Esophagus squamous epithelium (tissue), 5 donors: Measurements from ENCODE around the gene SGK1. TPM values are rescaled to one million over a fixed set of nuclear protein-coding genes. Genes with fewer than 3 reads are reported as not detected.
"Not testable (repeated sequence)": the region's sequence is repeated elsewhere in the genome, so short reads cannot be mapped to it uniquely, and the experiment has no call there.

Source experiments
- DNase-seq: peaks from one replicate; lab custom pipeline; 2025; lab: John Stamatoyannopoulos, UW
- H3K27ac ChIP-seq, 4 donors: fragments of 200-600 bp; sonication (generic); one replicate each; pipeline ENCODE4 v1.5.1; 2016 to 2019; ENCODE audit warnings: mild to moderate bottlenecking in 1 of 4
- H3K27me3 ChIP-seq, 4 donors: fragments of 200-600 bp; sonication (generic); 1 replicate in 3 of 4; 2 replicates in 1 of 4; pipeline versions ENCODE4 v1.5.1 to v1.6.0; 2017 to 2021; ENCODE audit warnings: antibody characterized with exemption in 1 of 4
- H3K36me3 ChIP-seq, 3 donors: fragments of 200-600 bp; sonication (generic); one replicate each; pipeline ENCODE4 v1.5.1; 2016 to 2019
- H3K4me1 ChIP-seq, 3 donors: fragments of 200-600 bp; sonication (generic); one replicate each; pipeline ENCODE4 v1.5.1; 2017 to 2019
- H3K4me3 ChIP-seq, 4 donors: fragments of 200-600 bp; sonication (generic); 1 replicate in 3 of 4; 2 replicates in 1 of 4; pipeline ENCODE4 v1.5.1; 2016 to 2019; ENCODE audit warnings: mild to moderate bottlenecking in 2 of 4, moderate library complexity in 1 of 4
- H3K9me3 ChIP-seq, 3 donors: fragments of 200-600 bp; sonication (generic); one replicate each; pipeline ENCODE4 v1.5.1; 2016 to 2019
- POLR2A ChIP-seq, 4 donors: fragments of 450-650 bp; IDR thresholded peaks; one replicate each; pipeline ENCODE4 v1.6.1; 2017; ENCODE audit warnings: antibody characterized with exemption in 4 of 4, mild to moderate bottlenecking in 4 of 4, moderate library complexity in 3 of 4
- WGBS, 2 donors: methylation state at CpG; one replicate each; pipeline ENCODE4 v1.1.5; 2018; 5-methylcytosine and 5-hydroxymethylcytosine counted together
- intact Hi-C: fragments of 100-400 bp; cut with DNase I; formaldehyde crosslinking; loops from one replicate; pipeline ENCODE4 v1.15.0; 2022
- total RNA-seq, 4 donors: library from RNA; depleted of rRNA; stranded (reverse); fragments of >200 nt; gene quantifications; one replicate each; pipeline ENCODE4 v1.1.0, GENCODE V29; 2016
- TF ChIP-seq, protein P1 (sequence below), 6 experiments: fragments of 450-650 bp in 4 of 6; fragments of 200-600 bp in 2 of 6; sonication (generic) in 2 of 6; IDR thresholded peaks; one replicate each; pipeline ENCODE4 v1.5.1; 2016 to 2019; ENCODE audit warnings: antibody characterized with exemption in 6 of 6, mild to moderate bottlenecking in 4 of 6, moderate library complexity in 4 of 6
- donor health status: DM: yes; HTN: yes; CAD: no.

Gene SGK1
- total RNA-seq, 4 donors from 2014 or later: 93.8 to 170 (median 154) TPM

DNA sequence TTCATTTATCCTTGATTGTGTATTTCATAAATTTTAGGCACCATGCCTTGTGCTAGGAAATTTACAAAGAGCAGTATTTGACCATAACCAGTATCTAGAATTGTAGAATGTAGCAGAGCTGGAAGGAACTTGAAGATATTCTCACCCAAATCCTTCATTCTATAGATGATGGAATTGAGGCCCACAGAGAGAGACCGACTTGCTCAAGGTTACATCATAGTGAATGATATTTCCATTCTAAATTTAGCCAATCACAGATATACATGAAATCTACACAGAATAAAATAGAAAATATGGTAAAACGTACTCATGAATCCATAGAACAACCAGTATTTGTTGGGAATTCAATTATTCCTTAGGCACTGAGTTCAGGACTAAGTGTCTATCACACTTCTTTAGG, 10.9 kb upstream of the SGK1 start:
- no peak for TF ChIP-seq POLR2A (IDR thresholded peaks at IDR 0.05)
- TF ChIP-seq, protein P1, sequence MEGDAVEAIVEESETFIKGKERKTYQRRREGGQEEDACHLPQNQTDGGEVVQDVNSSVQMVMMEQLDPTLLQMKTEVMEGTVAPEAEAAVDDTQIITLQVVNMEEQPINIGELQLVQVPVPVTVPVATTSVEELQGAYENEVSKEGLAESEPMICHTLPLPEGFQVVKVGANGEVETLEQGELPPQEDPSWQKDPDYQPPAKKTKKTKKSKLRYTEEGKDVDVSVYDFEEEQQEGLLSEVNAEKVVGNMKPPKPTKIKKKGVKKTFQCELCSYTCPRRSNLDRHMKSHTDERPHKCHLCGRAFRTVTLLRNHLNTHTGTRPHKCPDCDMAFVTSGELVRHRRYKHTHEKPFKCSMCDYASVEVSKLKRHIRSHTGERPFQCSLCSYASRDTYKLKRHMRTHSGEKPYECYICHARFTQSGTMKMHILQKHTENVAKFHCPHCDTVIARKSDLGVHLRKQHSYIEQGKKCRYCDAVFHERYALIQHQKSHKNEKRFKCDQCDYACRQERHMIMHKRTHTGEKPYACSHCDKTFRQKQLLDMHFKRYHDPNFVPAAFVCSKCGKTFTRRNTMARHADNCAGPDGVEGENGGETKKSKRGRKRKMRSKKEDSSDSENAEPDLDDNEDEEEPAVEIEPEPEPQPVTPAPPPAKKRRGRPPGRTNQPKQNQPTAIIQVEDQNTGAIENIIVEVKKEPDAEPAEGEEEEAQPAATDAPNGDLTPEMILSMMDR (IDR thresholded peaks at IDR 0.05): no peak
- no peak for DNase-seq
- WGBS, 2 donors: 87 to 94% methylated on average over 2 of the region's 2 CpGs
- no peaks in the 10 kb centered on the region for H3K27me3 ChIP-seq
- intact Hi-C loops: no loop called here
- H3K36me3 ChIP-seq: no peaks in the 10 kb centered on the region
- H3K4me1 ChIP-seq: no peaks in the 10 kb centered on the region
- no peak overlapping the region for H3K27ac ChIP-seq
- no peak overlapping the region for H3K4me3 ChIP-seq
- H3K9me3 ChIP-seq: peaks cover 0 to 7% (median 0%) of the 10 kb centered on the region in 3 donors

DNA sequence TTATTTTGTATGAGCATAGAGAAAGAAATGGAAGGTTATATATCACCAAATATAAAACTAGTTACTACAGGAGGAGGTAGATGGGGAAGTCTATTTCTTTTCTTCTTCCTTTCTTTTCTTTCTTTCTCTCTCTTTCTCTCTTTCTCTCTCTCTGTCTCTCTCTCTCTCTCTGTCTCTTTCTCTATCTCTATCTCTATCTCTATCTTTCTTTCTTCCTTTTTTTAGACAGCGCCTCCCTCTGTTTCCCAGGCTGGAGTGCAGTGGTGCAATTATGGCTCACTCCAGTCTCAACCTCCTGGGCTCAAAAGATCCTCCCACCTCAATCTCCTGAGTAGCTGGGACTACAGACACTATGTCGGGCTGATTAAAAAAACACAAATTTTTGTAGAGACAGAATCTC, 10.2 kb upstream of the SGK1 start:
- Histone ChIP-seq H3K27me3 (no peaks in the 10 kb centered on the region), H3K4me1 (no peaks in the 10 kb centered on the region), H3K4me3 (no peak overlapping the region), H3K36me3 (no peaks in the 10 kb centered on the region), H3K9me3 (peaks cover 0 to 7% (median 0%) of the 10 kb centered on the region in 3 donors), H3K27ac (no peak overlapping the region)
- no peak for DNase-seq
- 81 to 96% methylated on average over 2 of the region's 2 CpGs for WGBS, 2 donors
- intact Hi-C loops: no loop called here
- TF ChIP-seq, protein P1 (IDR thresholded peaks at IDR 0.05): no peak
- TF ChIP-seq POLR2A (IDR thresholded peaks at IDR 0.05): no peak

DNA sequence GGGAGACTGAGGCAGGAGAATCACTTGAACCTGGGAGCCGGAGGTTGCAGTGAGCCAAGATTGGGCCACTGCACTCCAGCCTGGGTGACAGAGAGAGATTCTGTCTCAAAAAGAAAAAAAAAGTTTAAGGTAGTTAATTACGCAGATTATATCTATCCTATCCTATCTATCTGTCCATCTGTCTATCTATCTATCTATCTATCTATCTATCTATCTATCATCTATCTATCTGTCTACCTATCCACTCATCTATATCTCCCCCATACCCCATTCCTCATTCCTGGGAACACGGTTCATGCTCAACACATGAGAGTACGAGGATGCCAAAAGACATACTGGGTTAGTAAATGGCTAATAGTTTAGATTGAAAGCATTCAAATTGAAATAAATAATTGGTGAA, 8.3 kb upstream of the SGK1 start:
- H3K4me3 ChIP-seq, intact Hi-C loops, H3K36me3 ChIP-seq, H3K27me3 ChIP-seq, H3K9me3 ChIP-seq, H3K4me1 ChIP-seq, DNase-seq, H3K27ac ChIP-seq: not testable (repeated sequence)
- 87 to 96% methylated on average over 4 of the region's 4 CpGs for WGBS, 2 donors

DNA sequence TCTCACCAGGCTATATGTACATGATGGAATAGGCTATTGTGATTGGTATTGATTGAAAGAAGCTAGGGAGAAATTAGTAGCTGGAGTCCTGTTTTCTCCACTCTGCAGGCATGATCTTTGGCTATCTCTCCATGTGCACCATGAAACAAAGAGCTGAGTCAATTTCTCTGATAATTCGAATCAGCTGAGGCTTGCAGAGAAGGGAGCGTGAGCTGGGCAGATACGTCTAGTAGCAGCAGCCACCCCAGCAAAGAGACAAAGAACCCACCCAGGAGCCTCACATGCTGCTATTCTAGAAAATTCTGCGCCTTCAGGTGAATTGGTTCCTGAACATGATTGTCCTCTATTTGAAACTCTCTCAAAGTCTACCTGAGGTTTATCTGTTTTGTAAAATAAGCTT, 6.9 kb upstream of the SGK1 start:
- Histone ChIP-seq H3K27ac (no peak overlapping the region), H3K27me3 (no peaks in the 10 kb centered on the region), H3K4me1 (no peaks in the 10 kb centered on the region), H3K9me3 (peaks cover 0 to 7% (median 0%) of the 10 kb centered on the region in 3 donors), H3K36me3 (no peaks in the 10 kb centered on the region), H3K4me3 (no peak overlapping the region)
- TF ChIP-seq, protein P1 (IDR thresholded peaks at IDR 0.05): no peak
- TF ChIP-seq POLR2A (IDR thresholded peaks at IDR 0.05): no peak
- no peak for DNase-seq
- 92 to 93% methylated on average over 3 to 4 of the region's 4 CpGs for WGBS, 2 donors
- intact Hi-C loops: no loop called here

DNA sequence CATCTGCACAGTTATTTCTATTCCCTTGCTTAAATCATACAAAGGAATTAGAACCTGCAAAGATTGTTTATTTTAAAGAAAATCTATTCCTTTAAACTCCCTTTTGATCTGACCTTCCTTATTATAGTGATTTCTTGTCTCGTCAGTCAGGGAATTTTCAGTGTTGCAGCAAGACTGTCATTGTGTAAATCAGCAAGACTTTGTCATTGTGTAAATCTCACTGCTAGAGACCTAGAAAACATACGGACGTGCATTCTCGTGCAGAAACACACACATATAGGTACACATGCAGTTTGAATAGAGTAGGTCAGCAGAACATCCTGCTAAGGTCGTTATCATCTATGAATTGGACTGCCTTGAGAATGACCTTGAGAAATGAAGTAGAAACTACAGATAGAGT, 6.2 kb upstream of the SGK1 start:
- intact Hi-C loops: no loop called here

More for the DNA sequence above, 6.2 kb upstream of the SGK1 start:
- TF ChIP-seq, protein P1 (IDR thresholded peaks at IDR 0.05): no peak
- no peak for TF ChIP-seq POLR2A (IDR thresholded peaks at IDR 0.05)
- H3K9me3 ChIP-seq: peaks cover 0 to 7% (median 0%) of the 10 kb centered on the region in 3 donors
- no peaks in the 10 kb centered on the region for H3K4me1 ChIP-seq
- no peaks in the 10 kb centered on the region for H3K27me3 ChIP-seq
- H3K27ac ChIP-seq: no peak overlapping the region
- 62 to 63% methylated on average over 5 of the region's 5 CpGs for WGBS, 2 donors
- no peaks in the 10 kb centered on the region for H3K36me3 ChIP-seq
- no peak overlapping the region for H3K4me3 ChIP-seq
- no peak for DNase-seq
